Mucosa of gallbladder (tissue), 1 donor: ENCODE measurements around the gene FGFR4. TPM values are rescaled to one million over a fixed set of nuclear protein-coding genes. Genes with fewer than 3 reads are reported as not detected.

ENCODE experiments used
- DNase-seq: peaks from one replicate; pipeline ENCODE4 v3.0.0-alpha.2; 2020; ENCODE audit warnings: low spot score
- total RNA-seq: library from RNA; stranded (reverse); gene quantifications from one replicate; pipeline ENCODE4 v1.2.1, GENCODE V29; 2021
- donor health status: DM: no; HTN: no; CAD: no.

Gene FGFR4
- total RNA-seq, 1 donor from 2014 or later: 233 TPM

GRCh38 chr5:177132136-177133095 is 45.7 kb downstream of the FGFR4 start:
- no peak for DNase-seq

GRCh38 chr5:177133096-177133852 is 46.6 kb downstream of the FGFR4 start, which contains the start of gene NSD1:
TSS of gene NSD1 (plus strand) at chr5:177133773. CDS start at chr5:177135104, 1,331 bp downstream.
- DNase-seq: peak; percentile 91

- DNase-seq: no peak
These were observed 47.4 kb downstream of the FGFR4 start for GRCh38 chr5:177133853-177134696.

- DNase-seq: no peak
These were observed 48.0 kb downstream of the FGFR4 start for GRCh38 chr5:177134697-177135225.

GRCh38 chr5:177140312-177140711 is 53.6 kb downstream of the FGFR4 start:
- no peak for DNase-seq

GRCh38 chr5:177141496-177141895 is 54.8 kb downstream of the FGFR4 start:
- DNase-seq: no peak

GRCh38 chr5:177142098-177142611 is 55.4 kb downstream of the FGFR4 start:
- no peak for DNase-seq

- no peak for DNase-seq
These were observed 56.1 kb downstream of the FGFR4 start for GRCh38 chr5:177142778-177143177.

GRCh38 chr5:177146891-177147638 is 60.4 kb downstream of the FGFR4 start:
- no peak for DNase-seq

Other genes starting within 250 kb of the FGFR4 start
- 4.0 TPM for gene HK3, start 187.6 kb upstream of the FGFR4 start, total RNA-seq
- gene UIMC1, start 80.1 kb upstream of the FGFR4 start, total RNA-seq: 34.4 TPM
- 18.3 TPM for gene ZNF346, start 64.2 kb upstream of the FGFR4 start, total RNA-seq
- gene NSD1, start 46.9 kb downstream of the FGFR4 start, total RNA-seq: 82.1 TPM
- 61.0 TPM for gene RAB24, start 216.8 kb downstream of the FGFR4 start, total RNA-seq
- gene PRELID1, start 216.9 kb downstream of the FGFR4 start, total RNA-seq: 106 TPM
- gene MXD3, start 225.0 kb downstream of the FGFR4 start, total RNA-seq: 9.7 TPM